ENCODE measurements around the gene RAC3.

RAC3 gene

DNA sequence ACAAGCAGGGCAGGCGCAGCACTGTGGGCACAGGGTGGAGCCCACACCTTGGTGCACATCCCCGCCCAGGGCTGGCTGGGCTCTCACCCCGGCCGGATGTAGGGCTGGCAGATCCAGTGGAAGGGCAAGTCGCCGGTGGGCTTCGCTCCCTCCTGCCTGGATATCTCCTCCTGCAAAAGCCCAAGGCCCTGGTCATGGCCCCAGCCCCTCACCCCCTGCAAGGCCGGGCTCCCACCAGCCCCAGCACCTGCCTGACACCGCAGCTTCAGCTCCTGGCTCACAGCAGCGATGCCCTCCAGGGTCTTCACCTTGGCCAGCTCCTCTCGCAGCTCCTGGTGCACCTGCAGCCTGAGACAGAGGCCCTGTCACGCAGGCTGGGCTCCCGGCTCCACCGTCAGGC, 29.1 kb downstream of the RAC3 start:
- Histone ChIP-seq H3K27me3 (ENCODE audit: insufficient read depth, low read length, poor library complexity) (no peaks in the 10 kb centered on the region), H3K27ac (ENCODE audit: low read length) (no peak overlapping the region), H3K9ac (ENCODE audit: low read depth, low read length) (no peak overlapping the region), H3K79me2 (ENCODE audit: insufficient read depth, low read length) (peaks cover 25% of the 10 kb centered on the region), H3K36me3 (ENCODE audit: insufficient read depth, low read length) (peaks cover 92% of the 10 kb centered on the region), H2AFZ (ENCODE audit: low read depth, low read length) (no peak overlapping the region), H3K4me2 (ENCODE audit: insufficient read depth, low read length) (no peak overlapping the region), H4K20me1 (ENCODE audit: insufficient read depth, low read length) (peaks cover 72% of the 10 kb centered on the region), H3K9me3 (ENCODE audit: insufficient read depth, low read length, severe bottlenecking) (no peaks in the 10 kb centered on the region), H3K4me1 (ENCODE audit: insufficient read depth, low read length) (peaks cover 31% of the 10 kb centered on the region), H3K4me3 (ENCODE audit: low read depth in 1 of 2, low read length in 2 of 2) (no peak overlapping the region)
- peak; percentile 6 for DNase-seq
- no peak for ATAC-seq (ENCODE audit: insufficient read depth, low read depth)
- TF ChIP-seq EZH2 (IDR thresholded peaks at IDR 0.05; ENCODE audit: borderline replicate concordance, low read depth, low read length, severe bottlenecking): no peak
- TF ChIP-seq, protein P1, sequence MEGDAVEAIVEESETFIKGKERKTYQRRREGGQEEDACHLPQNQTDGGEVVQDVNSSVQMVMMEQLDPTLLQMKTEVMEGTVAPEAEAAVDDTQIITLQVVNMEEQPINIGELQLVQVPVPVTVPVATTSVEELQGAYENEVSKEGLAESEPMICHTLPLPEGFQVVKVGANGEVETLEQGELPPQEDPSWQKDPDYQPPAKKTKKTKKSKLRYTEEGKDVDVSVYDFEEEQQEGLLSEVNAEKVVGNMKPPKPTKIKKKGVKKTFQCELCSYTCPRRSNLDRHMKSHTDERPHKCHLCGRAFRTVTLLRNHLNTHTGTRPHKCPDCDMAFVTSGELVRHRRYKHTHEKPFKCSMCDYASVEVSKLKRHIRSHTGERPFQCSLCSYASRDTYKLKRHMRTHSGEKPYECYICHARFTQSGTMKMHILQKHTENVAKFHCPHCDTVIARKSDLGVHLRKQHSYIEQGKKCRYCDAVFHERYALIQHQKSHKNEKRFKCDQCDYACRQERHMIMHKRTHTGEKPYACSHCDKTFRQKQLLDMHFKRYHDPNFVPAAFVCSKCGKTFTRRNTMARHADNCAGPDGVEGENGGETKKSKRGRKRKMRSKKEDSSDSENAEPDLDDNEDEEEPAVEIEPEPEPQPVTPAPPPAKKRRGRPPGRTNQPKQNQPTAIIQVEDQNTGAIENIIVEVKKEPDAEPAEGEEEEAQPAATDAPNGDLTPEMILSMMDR (IDR thresholded peaks at IDR 0.05; ENCODE audit: borderline replicate concordance, extremely low read depth, low read length, poor library complexity, severe bottlenecking): no peak

DNA sequence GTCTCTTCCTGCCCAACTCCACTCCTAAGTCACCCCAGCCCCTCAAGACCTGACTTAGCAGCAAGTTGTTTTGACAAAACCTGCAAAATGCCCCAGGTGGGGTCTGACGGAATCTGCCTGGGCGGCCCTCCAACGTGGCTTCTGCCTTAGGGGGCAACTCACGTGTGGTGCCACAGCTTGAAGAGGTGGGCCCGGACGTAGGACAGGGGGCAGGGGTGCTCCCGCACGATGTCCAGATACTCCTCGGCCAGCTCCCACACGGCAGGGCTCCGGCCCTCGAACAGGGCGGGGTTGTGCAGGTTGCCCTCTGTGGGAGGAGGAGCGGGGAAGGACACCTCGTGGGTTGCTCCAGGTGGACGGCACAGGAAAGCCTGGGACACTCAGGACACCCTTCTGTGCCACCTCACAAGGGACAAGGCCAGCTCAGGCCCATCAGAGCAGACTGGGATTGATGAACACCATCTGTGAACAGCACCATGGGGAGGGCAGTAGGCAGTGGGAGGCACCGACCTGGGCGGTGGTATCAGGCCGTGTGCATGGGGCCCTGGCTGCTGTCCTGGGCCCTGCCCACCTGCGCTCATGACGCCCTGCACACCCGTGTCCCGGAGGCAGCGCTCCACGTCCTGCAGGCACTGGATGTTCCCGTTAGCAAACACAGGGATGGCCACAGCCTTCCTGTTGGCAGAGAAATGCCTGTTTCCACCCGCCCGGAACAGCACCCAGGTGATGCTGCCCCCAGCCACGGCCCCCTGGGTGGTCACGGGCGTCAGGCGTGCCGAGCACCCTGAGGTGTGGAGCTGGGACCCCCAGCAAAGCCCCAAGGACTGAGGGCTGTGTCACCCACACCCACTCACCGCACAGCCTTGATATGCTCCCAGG, 29.8 kb downstream of the RAC3 start:
- H3K9ac ChIP-seq (ENCODE audit: low read depth, low read length): no peak overlapping the region
- H3K79me2 ChIP-seq (ENCODE audit: insufficient read depth, low read length): peaks cover 30% of the 10 kb centered on the region
- no peak overlapping the region for H3K4me3 ChIP-seq (ENCODE audit: low read depth in 1 of 2, low read length in 2 of 2)
- H2AFZ ChIP-seq (ENCODE audit: low read depth, low read length): no peak overlapping the region
- H4K20me1 ChIP-seq (ENCODE audit: insufficient read depth, low read length): peaks cover 65% of the 10 kb centered on the region
- ATAC-seq (ENCODE audit: insufficient read depth, low read depth): no peak
- TF ChIP-seq, protein P1 (IDR thresholded peaks at IDR 0.05; ENCODE audit: borderline replicate concordance, extremely low read depth, low read length, poor library complexity, severe bottlenecking): no peak
- DNase-seq: no peak
- H3K27ac ChIP-seq (ENCODE audit: low read length): no peak overlapping the region
- no peak overlapping the region for H3K4me2 ChIP-seq (ENCODE audit: insufficient read depth, low read length)
- no peaks in the 10 kb centered on the region for H3K27me3 ChIP-seq (ENCODE audit: insufficient read depth, low read length, poor library complexity)
- H3K9me3 ChIP-seq (ENCODE audit: insufficient read depth, low read length, severe bottlenecking): no peaks in the 10 kb centered on the region
- peaks cover 36% of the 10 kb centered on the region for H3K4me1 ChIP-seq (ENCODE audit: insufficient read depth, low read length)
- peaks cover 85% of the 10 kb centered on the region for H3K36me3 ChIP-seq (ENCODE audit: insufficient read depth, low read length)

DNA sequence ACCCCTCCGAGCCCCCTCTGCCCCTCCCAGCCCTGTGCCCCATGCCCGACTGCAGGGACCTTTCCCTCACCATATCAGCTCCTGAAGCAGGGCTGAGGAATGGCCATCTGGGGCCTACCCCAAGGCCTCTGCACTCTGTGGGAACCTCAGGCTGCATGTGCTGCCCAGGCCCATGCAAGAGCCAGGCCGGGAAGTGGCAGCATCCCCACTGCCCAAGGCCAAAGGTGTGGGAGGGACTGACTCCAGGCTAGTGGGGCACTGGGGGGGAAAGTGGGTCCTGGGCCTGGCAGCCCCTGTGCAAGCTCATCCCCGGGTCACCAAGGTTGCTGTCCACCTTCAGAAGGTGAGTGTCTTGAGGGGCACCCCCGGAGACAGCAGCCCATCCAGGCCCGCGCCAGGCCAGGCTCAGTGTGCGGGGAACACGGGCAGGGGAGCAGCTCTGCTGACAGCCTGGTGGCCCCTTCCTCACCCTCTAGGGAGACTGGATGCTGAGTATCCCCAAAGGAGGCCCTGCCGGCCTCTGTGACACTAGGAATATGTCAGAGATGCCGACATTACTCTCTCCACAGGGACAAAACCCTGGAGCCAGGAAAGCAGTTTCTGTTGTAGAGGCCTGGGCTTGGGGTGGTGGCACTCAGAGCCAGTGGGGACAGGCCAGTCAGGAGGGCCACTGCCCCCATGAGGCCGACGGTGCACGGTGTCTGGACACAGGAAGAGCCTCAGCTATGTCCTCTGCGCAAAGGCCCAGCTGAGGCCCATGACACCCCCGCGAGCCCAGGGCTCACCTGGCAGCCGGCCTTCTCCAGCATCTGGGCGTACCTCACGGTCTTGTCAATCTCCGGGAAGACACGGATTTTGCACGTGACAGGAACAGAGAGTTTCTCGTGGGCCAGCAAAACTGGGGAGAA, 30.9 kb downstream of the RAC3 start:
- no peak overlapping the region for H3K27ac ChIP-seq (ENCODE audit: low read length)
- peaks cover 56% of the 10 kb centered on the region for H4K20me1 ChIP-seq (ENCODE audit: insufficient read depth, low read length)
- ATAC-seq (ENCODE audit: insufficient read depth, low read depth) (no peak), DNase-seq (no peak)
- TF ChIP-seq, protein P1 (IDR thresholded peaks at IDR 0.05; ENCODE audit: borderline replicate concordance, extremely low read depth, low read length, poor library complexity, severe bottlenecking): no peak
- TF ChIP-seq EZH2 (IDR thresholded peaks at IDR 0.05; ENCODE audit: borderline replicate concordance, low read depth, low read length, severe bottlenecking): no peak
- H3K27me3 ChIP-seq (ENCODE audit: insufficient read depth, low read length, poor library complexity): no peaks in the 10 kb centered on the region
- H2AFZ ChIP-seq (ENCODE audit: low read depth, low read length): no peak overlapping the region
- peaks cover 75% of the 10 kb centered on the region for H3K36me3 ChIP-seq (ENCODE audit: insufficient read depth, low read length)
- peaks cover 33% of the 10 kb centered on the region for H3K79me2 ChIP-seq (ENCODE audit: insufficient read depth, low read length)
- no peak overlapping the region for H3K9ac ChIP-seq (ENCODE audit: low read depth, low read length)
- H3K9me3 ChIP-seq (ENCODE audit: insufficient read depth, low read length, severe bottlenecking): no peaks in the 10 kb centered on the region
- no peak overlapping the region for H3K4me3 ChIP-seq (ENCODE audit: low read depth in 1 of 2, low read length in 2 of 2)
- H3K4me1 ChIP-seq (ENCODE audit: insufficient read depth, low read length): peaks cover 43% of the 10 kb centered on the region
- peak overlapping the region; percentile 100; the same call in 1 of the 2 replicates for H3K4me2 ChIP-seq (ENCODE audit: insufficient read depth, low read length)

Data from DND-41 (cell line).